ENCODE results near the gene DGKG. TPM values are rescaled to one million over a fixed set of nuclear protein-coding genes. Genes with fewer than 3 reads are reported as not detected.

The DGKG gene
- total and polyA plus RNA-seq, 9 of the 15 experiments (the other 6 are each of a cell fraction or from before 2014, with no cell fraction given), result 0.01 to 0.36 (median 0.15) TPM

DNA sequence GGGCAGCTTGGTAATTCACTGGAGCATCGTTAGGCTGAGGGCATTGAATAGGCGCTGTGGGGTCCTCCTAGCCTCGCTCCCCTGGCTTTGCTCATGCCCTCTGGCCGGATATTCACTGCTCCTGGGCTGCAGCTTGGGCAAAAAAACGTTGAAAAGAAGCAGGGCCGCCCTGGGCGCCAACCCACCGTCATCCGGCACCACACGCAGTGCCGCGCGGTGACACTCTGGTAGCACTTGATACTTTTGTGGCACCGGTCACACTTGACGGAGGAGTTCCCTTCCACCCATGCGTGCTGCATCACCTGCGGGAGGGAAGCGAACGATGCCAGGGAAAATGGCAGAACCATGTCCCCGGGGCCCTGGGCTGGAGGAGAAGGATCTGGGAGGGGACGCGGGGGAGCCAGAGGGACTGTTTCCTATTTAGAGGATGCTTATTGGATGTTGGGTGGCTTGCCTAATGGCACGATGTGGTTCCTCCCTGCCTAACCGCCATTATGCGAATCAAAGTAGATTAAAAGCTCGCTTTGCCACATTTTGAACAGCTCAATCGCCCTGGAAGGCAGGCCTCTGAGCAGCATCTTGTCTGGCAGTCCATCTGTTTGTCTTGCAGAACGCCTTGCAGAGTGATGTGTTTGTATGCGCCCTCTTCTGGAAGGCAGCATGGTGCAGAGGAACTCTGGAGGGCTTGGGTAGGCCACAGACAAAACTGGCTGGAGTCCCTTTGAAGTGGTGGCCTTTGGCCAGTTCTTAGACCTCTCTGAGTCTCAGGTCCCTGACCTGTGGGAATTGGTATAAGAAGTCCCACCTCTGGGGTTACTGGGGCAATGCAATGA is 93.2 kb downstream of the DGKG start:
- no peak overlapping the region for H2AFZ ChIP-seq (ENCODE audit: low read depth, low read length)
- no peak for TF ChIP-seq ZBTB43 (CRISPR knock-in tag; IDR thresholded peaks at IDR 0.05)
- TF ChIP-seq, protein P1, sequence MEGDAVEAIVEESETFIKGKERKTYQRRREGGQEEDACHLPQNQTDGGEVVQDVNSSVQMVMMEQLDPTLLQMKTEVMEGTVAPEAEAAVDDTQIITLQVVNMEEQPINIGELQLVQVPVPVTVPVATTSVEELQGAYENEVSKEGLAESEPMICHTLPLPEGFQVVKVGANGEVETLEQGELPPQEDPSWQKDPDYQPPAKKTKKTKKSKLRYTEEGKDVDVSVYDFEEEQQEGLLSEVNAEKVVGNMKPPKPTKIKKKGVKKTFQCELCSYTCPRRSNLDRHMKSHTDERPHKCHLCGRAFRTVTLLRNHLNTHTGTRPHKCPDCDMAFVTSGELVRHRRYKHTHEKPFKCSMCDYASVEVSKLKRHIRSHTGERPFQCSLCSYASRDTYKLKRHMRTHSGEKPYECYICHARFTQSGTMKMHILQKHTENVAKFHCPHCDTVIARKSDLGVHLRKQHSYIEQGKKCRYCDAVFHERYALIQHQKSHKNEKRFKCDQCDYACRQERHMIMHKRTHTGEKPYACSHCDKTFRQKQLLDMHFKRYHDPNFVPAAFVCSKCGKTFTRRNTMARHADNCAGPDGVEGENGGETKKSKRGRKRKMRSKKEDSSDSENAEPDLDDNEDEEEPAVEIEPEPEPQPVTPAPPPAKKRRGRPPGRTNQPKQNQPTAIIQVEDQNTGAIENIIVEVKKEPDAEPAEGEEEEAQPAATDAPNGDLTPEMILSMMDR (IDR thresholded peaks at IDR 0.05 in 2 of 3, conservative IDR thresholded peaks at IDR 0.05 in 1 of 3; ENCODE audit: insufficient read depth in 2 of 3, low read depth in 1 of 3, low read length in 3 of 3), result peak; percentile 51 to 60 (median 54)
- peak in 1 of 2 experiments; percentile 55; a peak in 3 of 4 replicates for TF ChIP-seq RAD21 (CRISPR knock-in tag; conservative IDR thresholded peaks at IDR 0.05 in 1 of 2, IDR thresholded peaks at IDR 0.05 in 1 of 2)
- TF ChIP-seq SMC3 (conservative IDR thresholded peaks at IDR 0.05; ENCODE audit: insufficient read depth, low read depth, low read length), result 0 out of 2 replicates have a peak, but pooled peaks have one; percentile 41
- TF ChIP-seq MBD2 (IDR thresholded peaks at IDR 0.05; ENCODE audit: borderline replicate concordance, low read depth), result no peak
- peak in 3 of 4 experiments; percentile 16 to 41 (median 33) for DNase-seq (ENCODE audit: extremely low read depth in 1 of 4, low spot score in 3 of 4)
- H3K9ac ChIP-seq (ENCODE audit: insufficient read depth in 1 of 2, low read depth in 2 of 2, low read length in 2 of 2), result no peak overlapping the region
- no peak overlapping the region for H3K4me3 ChIP-seq
- no peak overlapping the region for H3K4me2 ChIP-seq (ENCODE audit: insufficient read depth, low read length)
- peaks cover 37 to 68% of the 10 kb centered on the region in 2 experiments for H3K27me3 ChIP-seq (ENCODE audit: control insufficient read depth in 2 of 2, insufficient read depth in 2 of 2, low read length in 2 of 2)
- ATAC-seq, result peak; percentile 88
- no peak overlapping the region for H3K27ac ChIP-seq (ENCODE audit: extremely low read depth, low read depth, low read length)
- no peaks in the 10 kb centered on the region for H3K9me3 ChIP-seq (replicated peaks; ENCODE audit: control insufficient read depth, insufficient read depth, low read depth, low read length)
- FAIRE-seq, result peak; percentile 79
- 20% methylated on average over 29 of the region's 29 CpGs for WGBS (ENCODE audit: insufficient coverage, low coverage, missing lambda C conversion rate)
- H3K79me2 ChIP-seq (ENCODE audit: control insufficient read depth, insufficient read depth, low read length), result no peaks in the 10 kb centered on the region
- H3K9me1 ChIP-seq (ENCODE audit: control insufficient read depth, insufficient read depth, low read length), result no peaks in the 10 kb centered on the region
- no peaks in the 10 kb centered on the region for H3K36me3 ChIP-seq (ENCODE audit: control insufficient read depth, insufficient read depth, low read length)
- no TSS peak for BruUV-seq (replicated peaks)
- intact Hi-C loops (cut with micrococcal nuclease), result no loop called here
- H4K20me1 ChIP-seq (replicated peaks; ENCODE audit: control insufficient read depth, insufficient read depth, low read length), result no peaks in the 10 kb centered on the region; the same call in 1 of the 2 replicates
- in situ Hi-C loops (cut with MboI), result no loop called here
- ChIA-PET CTCF (ENCODE audit: low intra/inter-chr PET ratio) (interaction anchor here (0.7 to 1.6 kb wide), 2 partner anchors 285 to 607 kb away, joined by 3 to 6 read pairs; no protein-coding TSS in a partner anchor), POLR2A (interaction anchor here (0.6 to 1.0 kb wide), 2 partner anchors 23 to 598 kb away, joined by 3 read pairs; no protein-coding TSS in a partner anchor)
- H3K4me1 ChIP-seq (replicated peaks in 1 of 2; ENCODE audit: control insufficient read depth in 2 of 2, insufficient read depth in 2 of 2, low read length in 2 of 2), result no peaks in the 10 kb centered on the region
